ENCODE data around the gene CIART.

DNA sequence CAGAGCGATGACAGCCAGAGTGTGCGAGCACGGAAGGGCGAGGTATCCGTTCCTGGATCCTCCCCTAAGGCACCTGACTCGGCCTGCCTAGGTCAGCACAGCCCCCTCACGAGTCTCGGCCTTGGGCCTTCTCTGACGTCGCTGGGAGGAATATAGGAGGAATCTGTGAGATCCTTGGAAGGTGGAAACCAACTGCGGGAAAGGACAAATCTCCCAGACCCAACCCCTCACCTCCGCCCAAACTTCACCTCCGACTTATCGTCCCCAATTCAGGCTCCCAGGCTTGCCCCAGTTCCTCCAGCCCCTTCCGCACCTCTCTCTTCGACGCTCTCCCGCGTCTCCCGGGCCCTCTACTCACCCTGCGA, 14.0 kb upstream of the CIART start:
- TF ChIP-seq JUND (IDR thresholded peaks at IDR 0.05; ENCODE audit: low read length), result no peak
- TF ChIP-seq YY1 (IDR thresholded peaks at IDR 0.05; ENCODE audit: low read depth, low read length), result no peak
- TF ChIP-seq, protein P1, sequence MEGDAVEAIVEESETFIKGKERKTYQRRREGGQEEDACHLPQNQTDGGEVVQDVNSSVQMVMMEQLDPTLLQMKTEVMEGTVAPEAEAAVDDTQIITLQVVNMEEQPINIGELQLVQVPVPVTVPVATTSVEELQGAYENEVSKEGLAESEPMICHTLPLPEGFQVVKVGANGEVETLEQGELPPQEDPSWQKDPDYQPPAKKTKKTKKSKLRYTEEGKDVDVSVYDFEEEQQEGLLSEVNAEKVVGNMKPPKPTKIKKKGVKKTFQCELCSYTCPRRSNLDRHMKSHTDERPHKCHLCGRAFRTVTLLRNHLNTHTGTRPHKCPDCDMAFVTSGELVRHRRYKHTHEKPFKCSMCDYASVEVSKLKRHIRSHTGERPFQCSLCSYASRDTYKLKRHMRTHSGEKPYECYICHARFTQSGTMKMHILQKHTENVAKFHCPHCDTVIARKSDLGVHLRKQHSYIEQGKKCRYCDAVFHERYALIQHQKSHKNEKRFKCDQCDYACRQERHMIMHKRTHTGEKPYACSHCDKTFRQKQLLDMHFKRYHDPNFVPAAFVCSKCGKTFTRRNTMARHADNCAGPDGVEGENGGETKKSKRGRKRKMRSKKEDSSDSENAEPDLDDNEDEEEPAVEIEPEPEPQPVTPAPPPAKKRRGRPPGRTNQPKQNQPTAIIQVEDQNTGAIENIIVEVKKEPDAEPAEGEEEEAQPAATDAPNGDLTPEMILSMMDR (IDR thresholded peaks at IDR 0.05; ENCODE audit: control extremely low read depth in 1 of 3, insufficient read depth in 1 of 3, low read depth in 1 of 3, low read length in 3 of 3), result no peak
- no peak for TF ChIP-seq SP1 (IDR thresholded peaks at IDR 0.05; ENCODE audit: low read depth, low read length)
- no peak for TF ChIP-seq FOSL1 (IDR thresholded peaks at IDR 0.05; ENCODE audit: insufficient read depth, low read depth, low read length)
- no peak for TF ChIP-seq TAF1 (IDR thresholded peaks at IDR 0.05; ENCODE audit: low read depth, low read length)
- no peak for TF ChIP-seq KDM1A (IDR thresholded peaks at IDR 0.05; ENCODE audit: borderline replicate concordance, low read length)
- TF ChIP-seq, protein P2, sequence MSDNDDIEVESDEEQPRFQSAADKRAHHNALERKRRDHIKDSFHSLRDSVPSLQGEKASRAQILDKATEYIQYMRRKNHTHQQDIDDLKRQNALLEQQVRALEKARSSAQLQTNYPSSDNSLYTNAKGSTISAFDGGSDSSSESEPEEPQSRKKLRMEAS (IDR thresholded peaks at IDR 0.05), result no peak
